Transverse colon (tissue), 1 donor: ENCODE data around the gene RAB43.

Experiments used
- EP300 ChIP-seq: sonication (generic); formaldehyde crosslinking; IDR thresholded peaks from one replicate; pipeline ENCODE4 v1.6.1; 2017; ENCODE audit warnings: antibody characterized with exemption, low read depth
- POLR2A ChIP-seq: fragments of 450-650 bp; IDR thresholded peaks from one replicate; pipeline ENCODE4 v1.6.1; 2016; ENCODE audit warnings: antibody characterized with exemption, mild to moderate bottlenecking, moderate library complexity

DNA sequence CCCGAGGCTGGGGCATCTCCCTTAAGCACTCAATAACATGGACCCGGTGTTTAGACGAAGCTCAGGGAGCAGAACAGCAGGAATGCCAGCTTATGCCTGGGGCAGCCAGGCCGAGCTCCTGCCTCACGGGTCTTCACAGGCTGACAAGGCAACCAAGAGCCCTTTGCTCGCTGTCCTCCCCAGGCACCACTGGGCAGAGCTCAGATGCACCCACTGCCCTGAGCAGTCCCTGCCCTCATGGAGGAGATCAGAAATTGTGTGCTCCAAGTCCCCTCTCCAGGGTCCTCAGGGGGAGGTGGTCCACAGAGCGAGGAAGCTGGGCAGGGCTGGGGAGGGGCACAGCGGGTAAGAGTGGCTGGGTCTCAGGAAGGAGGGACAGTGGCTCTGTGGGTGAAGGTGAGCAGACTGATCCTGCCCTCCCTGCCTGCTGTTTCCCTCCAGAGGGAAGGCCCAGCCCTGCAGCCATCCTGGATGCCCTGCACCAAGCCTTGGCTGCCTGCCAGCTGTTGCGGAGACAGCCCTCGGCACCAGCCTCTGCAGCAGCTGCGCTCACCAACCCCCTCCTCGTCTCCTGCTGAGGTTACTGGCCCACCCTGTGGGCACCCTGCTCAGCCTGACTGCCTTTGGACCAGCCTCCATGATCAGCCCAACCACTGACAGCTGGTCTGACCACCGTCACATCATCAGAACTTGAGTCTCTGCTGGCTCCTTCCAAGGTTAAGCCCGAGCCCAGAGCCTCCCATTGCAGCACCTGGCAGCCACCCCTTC, 82.1 kb downstream of the RAB43 start:
- TF ChIP-seq EP300 (no peak), POLR2A (no peak)
